Measurements from ENCODE around the gene HLF. TPM values are rescaled to one million over a fixed set of nuclear protein-coding genes. Genes with fewer than 3 reads are reported as not detected.

The HLF gene
- total RNA-seq, 1 donor from 2014 or later: 0.32 TPM

GRCh38 chr17:55299162-55299838 is 34.5 kb downstream of the HLF start:
- Mint-ChIP-seq H3K27ac (ENCODE audit: unreplicated experiment) (no peak overlapping the region), H3K4me3 (ENCODE audit: unreplicated experiment) (no peak overlapping the region)

GRCh38 chr17:55299890-55300289 is 35.1 kb downstream of the HLF start:
- Mint-ChIP-seq H3K4me3 (ENCODE audit: unreplicated experiment) (no peak overlapping the region), H3K4me1 (ENCODE audit: low read depth, unreplicated experiment) (no peaks in the 10 kb centered on the region), H3K27me3 (ENCODE audit: unreplicated experiment) (no peaks in the 10 kb centered on the region), H3K27ac (ENCODE audit: unreplicated experiment) (no peak overlapping the region), H3K9me3 (ENCODE audit: unreplicated experiment) (no peaks in the 10 kb centered on the region), H3K36me3 (ENCODE audit: unreplicated experiment) (no peaks in the 10 kb centered on the region)
- no peak for TF ChIP-seq CTCF (IDR thresholded peaks at IDR 0.05; ENCODE audit: partially characterized antibody, unreplicated experiment)
- no peak for DNase-seq

More at GRCh38 chr17:55299162-55299838, 34.5 kb downstream of the HLF start:
- Mint-ChIP-seq H3K27me3 (ENCODE audit: unreplicated experiment) (no peaks in the 10 kb centered on the region), H3K9me3 (ENCODE audit: unreplicated experiment) (no peaks in the 10 kb centered on the region), H3K4me1 (ENCODE audit: low read depth, unreplicated experiment) (no peaks in the 10 kb centered on the region), H3K36me3 (ENCODE audit: unreplicated experiment) (no peaks in the 10 kb centered on the region)
- no peak for DNase-seq
- TF ChIP-seq CTCF (IDR thresholded peaks at IDR 0.05; ENCODE audit: partially characterized antibody, unreplicated experiment): no peak

GRCh38 chr17:55300479-55301290 is 35.9 kb downstream of the HLF start:
- no peaks in the 10 kb centered on the region for H3K4me1 Mint-ChIP-seq (ENCODE audit: low read depth, unreplicated experiment)
- no peak for TF ChIP-seq CTCF (IDR thresholded peaks at IDR 0.05; ENCODE audit: partially characterized antibody, unreplicated experiment)
- H3K36me3 Mint-ChIP-seq (ENCODE audit: unreplicated experiment): no peaks in the 10 kb centered on the region
- no peak for DNase-seq
- no peak overlapping the region for H3K27ac Mint-ChIP-seq (ENCODE audit: unreplicated experiment)
- no peaks in the 10 kb centered on the region for H3K27me3 Mint-ChIP-seq (ENCODE audit: unreplicated experiment)
- H3K4me3 Mint-ChIP-seq (ENCODE audit: unreplicated experiment): no peak overlapping the region
- peaks cover 2% of the 10 kb centered on the region for H3K9me3 Mint-ChIP-seq (ENCODE audit: unreplicated experiment)

- Mint-ChIP-seq H3K4me1 (ENCODE audit: low read depth, unreplicated experiment) (no peaks in the 10 kb centered on the region), H3K27me3 (ENCODE audit: unreplicated experiment) (no peaks in the 10 kb centered on the region), H3K4me3 (ENCODE audit: unreplicated experiment) (no peak overlapping the region), H3K27ac (ENCODE audit: unreplicated experiment) (no peak overlapping the region), H3K9me3 (ENCODE audit: unreplicated experiment) (peaks cover 2% of the 10 kb centered on the region), H3K36me3 (ENCODE audit: unreplicated experiment) (no peaks in the 10 kb centered on the region)
- TF ChIP-seq CTCF (IDR thresholded peaks at IDR 0.05; ENCODE audit: partially characterized antibody, unreplicated experiment): no peak
- no peak for DNase-seq
Observed at GRCh38 chr17:55301521-55302406, 37.0 kb downstream of the HLF start.

Measured in glutamatergic neuron (in vitro differentiated cells).